Activated naive CD8-positive, alpha-beta T cell (primary cell): ENCODE measurements around the gene PIKFYVE.
A peak's percentile ranks its signal among the peaks of the same experiment; 100 is the strongest.
"Not testable (repeated sequence)": the region's sequence is repeated elsewhere in the genome, so short reads cannot be mapped to it uniquely, and the experiment has no call there.

Experiments
- H3K27ac Mint-ChIP-seq: one replicate; pipeline ENCODE4 v1.8.0; 2021; ENCODE audit warnings: mixed read lengths
- H3K27me3 Mint-ChIP-seq: one replicate; pipeline ENCODE4 v1.8.0; 2021; ENCODE audit warnings: mixed read lengths
- H3K36me3 Mint-ChIP-seq: one replicate; pipeline ENCODE4 v1.8.0; 2021; ENCODE audit warnings: mixed read lengths
- H3K4me1 Mint-ChIP-seq: one replicate; pipeline ENCODE4 v1.8.0; 2021; ENCODE audit warnings: low read depth, mixed read lengths
- H3K4me3 Mint-ChIP-seq: one replicate; pipeline ENCODE4 v1.8.0; 2021; ENCODE audit warnings: mild to moderate bottlenecking, mixed read lengths
- H3K9me3 Mint-ChIP-seq: one replicate; pipeline ENCODE4 v1.8.0; 2021; ENCODE audit warnings: low read depth, mixed read lengths

Gene PIKFYVE

GRCh38 chr2:208265801-208266552, at the start of gene PIKFYVE:
TSS of gene PIKFYVE (plus strand) at chr2:208266255. CDS start at chr2:208271520, 5,265 bp downstream.
- Mint-ChIP-seq H3K9me3 (no peaks in the 10 kb centered on the region), H3K4me1 (peaks cover 51% of the 10 kb centered on the region), H3K36me3 (no peaks in the 10 kb centered on the region), H3K27ac (peak within 1 kb of the TSS; percentile 86), H3K27me3 (no peaks in the 10 kb centered on the region), H3K4me3 (peak within 1 kb of the TSS; percentile 88)

- not testable (repeated sequence) for H3K36me3 Mint-ChIP-seq, H3K27ac Mint-ChIP-seq
Observed at GRCh38 chr2:208221873-208222272, 44.2 kb upstream of the PIKFYVE start.

GRCh38 chr2:208222351-208222750, 43.7 kb upstream of the PIKFYVE start:
- Mint-ChIP-seq H3K4me3 (no peak overlapping the region), H3K36me3 (no peaks in the 10 kb centered on the region), H3K27ac (no peak overlapping the region), H3K27me3 (no peaks in the 10 kb centered on the region), H3K4me1 (no peaks in the 10 kb centered on the region), H3K9me3 (no peaks in the 10 kb centered on the region)

More at GRCh38 chr2:208221873-208222272, 44.2 kb upstream of the PIKFYVE start:
- H3K27me3 Mint-ChIP-seq, H3K4me3 Mint-ChIP-seq, H3K9me3 Mint-ChIP-seq, H3K4me1 Mint-ChIP-seq: not testable (repeated sequence)

DNA sequence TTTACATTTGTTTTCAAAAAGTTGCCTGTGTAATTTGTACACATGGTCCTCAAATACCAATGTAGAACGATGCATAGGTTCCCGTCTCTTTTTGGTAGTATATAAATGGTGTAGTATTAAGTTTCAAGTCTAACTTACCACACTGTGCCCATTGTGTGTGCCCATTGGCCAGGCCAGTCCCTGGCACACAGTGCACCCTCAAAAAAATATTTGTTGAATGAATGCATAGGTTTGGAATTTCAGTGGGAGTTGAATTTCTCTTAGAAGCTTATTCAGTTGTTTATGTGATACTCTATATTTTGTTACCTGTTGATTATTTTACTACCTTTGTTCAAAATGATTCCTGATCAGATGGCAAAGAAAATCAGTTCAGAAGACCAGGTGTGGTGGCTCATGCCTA, 41.3 kb upstream of the PIKFYVE start:
- H3K27me3 Mint-ChIP-seq: no peaks in the 10 kb centered on the region
- no peak overlapping the region for H3K4me3 Mint-ChIP-seq
- H3K9me3 Mint-ChIP-seq: no peaks in the 10 kb centered on the region
- H3K27ac Mint-ChIP-seq: no peak overlapping the region
- H3K36me3 Mint-ChIP-seq: no peaks in the 10 kb centered on the region
- H3K4me1 Mint-ChIP-seq: no peaks in the 10 kb centered on the region

- Mint-ChIP-seq H3K4me1 (no peaks in the 10 kb centered on the region), H3K36me3 (peaks cover 5% of the 10 kb centered on the region), H3K4me3 (no peak overlapping the region), H3K27ac (no peak overlapping the region), H3K27me3 (no peaks in the 10 kb centered on the region), H3K9me3 (peaks cover 11% of the 10 kb centered on the region)
Observed at GRCh38 chr2:208227581-208228232, 38.3 kb upstream of the PIKFYVE start.

DNA sequence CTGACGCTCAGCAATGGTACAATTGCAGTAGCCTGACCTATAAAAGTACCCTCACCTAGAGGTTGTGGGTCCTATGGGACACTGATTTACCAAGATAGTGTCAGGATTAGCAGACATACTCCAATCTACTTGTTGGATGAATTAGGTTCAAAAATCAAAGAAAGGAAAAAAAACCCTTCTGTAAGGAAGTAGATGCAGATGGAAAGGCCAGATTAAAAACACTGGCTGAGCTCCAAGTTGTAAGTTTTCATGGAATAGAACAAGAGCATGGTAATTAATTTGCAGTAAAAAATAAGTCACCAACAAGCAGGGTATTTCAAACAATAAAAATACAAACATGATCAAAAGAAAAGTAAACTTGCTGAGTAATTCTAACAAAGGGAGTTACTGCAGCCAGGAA, 37.6 kb upstream of the PIKFYVE start:
- peaks cover 5% of the 10 kb centered on the region for H3K36me3 Mint-ChIP-seq
- no peaks in the 10 kb centered on the region for H3K27me3 Mint-ChIP-seq
- no peak overlapping the region for H3K27ac Mint-ChIP-seq
- H3K4me1 Mint-ChIP-seq: no peaks in the 10 kb centered on the region
- peaks cover 11% of the 10 kb centered on the region for H3K9me3 Mint-ChIP-seq
- no peak overlapping the region for H3K4me3 Mint-ChIP-seq

GRCh38 chr2:208234786-208235185, 31.3 kb upstream of the PIKFYVE start:
- Mint-ChIP-seq H3K36me3 (peaks cover 24% of the 10 kb centered on the region), H3K4me3 (no peak overlapping the region), H3K27ac (no peak overlapping the region), H3K9me3 (peaks cover 11% of the 10 kb centered on the region), H3K27me3 (no peaks in the 10 kb centered on the region), H3K4me1 (no peaks in the 10 kb centered on the region)

DNA sequence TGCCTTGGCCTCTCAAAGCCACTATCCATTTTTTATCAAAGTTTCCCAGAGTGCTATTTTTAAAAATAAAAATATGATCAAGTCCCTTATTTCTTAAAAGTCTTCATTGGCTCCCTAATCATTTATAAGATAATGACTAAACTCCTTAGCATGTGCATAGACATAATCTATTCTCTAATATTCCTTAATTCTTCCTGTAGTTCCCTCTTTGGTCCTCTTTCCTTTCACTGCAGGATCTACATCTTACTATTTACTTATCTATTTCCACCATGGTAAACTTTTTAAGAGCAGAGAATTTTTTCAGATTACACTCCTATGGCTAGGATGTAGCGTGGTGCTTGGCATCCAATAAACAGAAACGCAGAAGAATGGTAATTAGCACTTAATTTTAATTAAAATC, 30.2 kb upstream of the PIKFYVE start:
- Mint-ChIP-seq H3K9me3 (peaks cover 11% of the 10 kb centered on the region), H3K27ac (no peak overlapping the region), H3K27me3 (no peaks in the 10 kb centered on the region), H3K4me1 (no peaks in the 10 kb centered on the region), H3K4me3 (no peak overlapping the region), H3K36me3 (peaks cover 28% of the 10 kb centered on the region)

DNA sequence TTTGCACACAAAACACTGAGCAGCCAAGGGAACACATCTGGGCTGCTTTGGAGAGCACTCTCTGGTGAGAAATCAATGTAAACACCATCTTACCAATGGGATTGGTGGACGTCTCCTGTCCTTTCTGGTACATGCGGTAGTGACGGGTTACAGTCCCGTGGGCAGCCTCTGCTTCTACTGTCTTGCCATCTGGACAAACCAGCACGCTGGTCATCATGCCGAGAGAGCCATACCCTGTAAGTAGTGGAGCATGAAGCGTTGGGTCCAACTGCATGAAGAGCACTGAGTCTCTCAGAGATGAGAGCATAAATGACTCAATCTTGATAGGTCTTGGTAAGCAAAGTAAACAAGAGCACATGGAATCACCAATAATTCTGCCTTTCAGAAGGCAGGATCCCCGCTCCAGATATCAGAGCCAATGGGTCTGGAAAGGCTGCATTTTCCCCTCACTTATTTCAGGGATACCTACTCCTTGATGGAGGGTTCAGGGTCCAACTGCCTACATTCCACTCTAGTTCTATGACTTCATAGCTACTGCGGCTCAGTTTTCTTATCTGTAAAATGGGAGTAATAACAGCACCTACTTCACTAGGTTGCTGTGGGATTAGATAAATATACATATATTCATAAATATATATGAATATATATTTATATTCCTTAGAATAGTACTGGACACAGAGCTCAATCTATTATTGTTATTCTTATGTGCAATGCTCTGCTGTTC, 26.1 kb upstream of the PIKFYVE start:
- no peak overlapping the region for H3K27ac Mint-ChIP-seq
- no peak overlapping the region for H3K4me3 Mint-ChIP-seq
- H3K9me3 Mint-ChIP-seq: no peaks in the 10 kb centered on the region
- H3K36me3 Mint-ChIP-seq: peaks cover 27% of the 10 kb centered on the region
- no peaks in the 10 kb centered on the region for H3K4me1 Mint-ChIP-seq
- no peaks in the 10 kb centered on the region for H3K27me3 Mint-ChIP-seq

DNA sequence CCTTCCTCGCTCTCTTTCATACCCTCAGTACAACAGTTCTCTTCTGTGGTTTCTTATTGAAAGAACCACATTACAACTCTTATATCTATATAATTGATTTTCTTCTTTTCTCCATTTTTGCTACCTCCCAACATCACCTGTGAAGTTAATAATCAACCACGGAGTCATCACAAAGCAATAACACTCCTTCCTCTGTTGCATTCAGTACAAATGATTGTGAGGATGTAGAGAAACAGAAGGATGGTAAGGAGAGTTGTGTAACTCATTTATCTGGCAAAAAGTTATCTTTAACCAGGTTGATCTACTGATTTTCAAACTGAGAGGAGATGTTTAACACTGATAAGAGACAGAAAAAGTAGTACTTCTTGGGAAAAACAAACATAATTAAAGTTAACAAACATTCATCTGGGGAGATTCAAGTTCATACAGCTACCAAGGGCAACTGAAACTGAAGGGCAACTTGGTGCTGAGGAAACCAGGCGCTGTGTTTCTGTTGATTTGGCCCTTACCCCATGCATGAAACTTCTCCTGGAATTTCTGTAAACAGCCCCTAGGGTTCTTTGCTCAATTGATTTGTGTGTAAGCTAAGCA, 25.3 kb upstream of the PIKFYVE start:
- Mint-ChIP-seq H3K27me3 (no peaks in the 10 kb centered on the region), H3K27ac (no peak overlapping the region), H3K4me3 (no peak overlapping the region), H3K9me3 (no peaks in the 10 kb centered on the region), H3K4me1 (no peaks in the 10 kb centered on the region), H3K36me3 (peaks cover 23% of the 10 kb centered on the region)

- Mint-ChIP-seq H3K9me3 (no peaks in the 10 kb centered on the region), H3K27me3 (no peaks in the 10 kb centered on the region), H3K4me1 (no peaks in the 10 kb centered on the region), H3K27ac (no peak overlapping the region), H3K36me3 (peaks cover 13% of the 10 kb centered on the region), H3K4me3 (no peak overlapping the region)
Observed at GRCh38 chr2:208244422-208244821, 21.6 kb upstream of the PIKFYVE start.

GRCh38 chr2:208245746-208246145, 20.3 kb upstream of the PIKFYVE start:
- H3K9me3 Mint-ChIP-seq: no peaks in the 10 kb centered on the region
- no peak overlapping the region for H3K27ac Mint-ChIP-seq
- H3K36me3 Mint-ChIP-seq: peaks cover 9% of the 10 kb centered on the region
- no peaks in the 10 kb centered on the region for H3K4me1 Mint-ChIP-seq
- H3K4me3 Mint-ChIP-seq: no peak overlapping the region
- H3K27me3 Mint-ChIP-seq: no peaks in the 10 kb centered on the region

GRCh38 chr2:208248601-208249000, 17.5 kb upstream of the PIKFYVE start:
- Mint-ChIP-seq H3K27ac (no peak overlapping the region), H3K36me3 (peaks cover 6% of the 10 kb centered on the region), H3K27me3 (no peaks in the 10 kb centered on the region), H3K4me3 (no peak overlapping the region), H3K4me1 (peaks cover 13% of the 10 kb centered on the region), H3K9me3 (no peaks in the 10 kb centered on the region)

DNA sequence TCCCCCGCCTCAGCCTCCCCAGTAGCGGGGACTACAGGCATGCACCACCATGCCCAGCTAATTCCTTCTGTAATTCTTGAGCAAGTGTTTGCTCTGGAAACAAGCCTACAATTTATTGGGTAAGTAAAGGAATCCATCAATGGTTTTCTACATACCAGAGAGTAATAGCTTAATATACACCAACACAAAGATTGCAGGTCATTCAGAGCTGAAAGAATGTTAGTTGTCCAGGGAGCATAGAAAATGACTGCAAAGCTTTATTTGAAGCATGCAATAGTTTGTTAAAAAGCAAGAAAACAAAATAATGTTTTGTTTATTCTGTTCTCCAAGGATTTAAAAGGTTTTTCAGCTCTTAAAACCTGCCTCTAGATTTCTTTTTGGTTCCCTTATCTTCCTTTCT, 16.8 kb upstream of the PIKFYVE start:
- Mint-ChIP-seq H3K27ac (no peak overlapping the region), H3K27me3 (no peaks in the 10 kb centered on the region), H3K36me3 (peaks cover 2% of the 10 kb centered on the region), H3K4me3 (no peak overlapping the region), H3K4me1 (peaks cover 18% of the 10 kb centered on the region), H3K9me3 (no peaks in the 10 kb centered on the region)

GRCh38 chr2:208250388-208250787, 15.7 kb upstream of the PIKFYVE start:
- Mint-ChIP-seq H3K27me3 (no peaks in the 10 kb centered on the region), H3K4me3 (no peak overlapping the region), H3K36me3 (no peaks in the 10 kb centered on the region), H3K4me1 (peaks cover 20% of the 10 kb centered on the region), H3K9me3 (no peaks in the 10 kb centered on the region), H3K27ac (no peak overlapping the region)
